Endometrial microvascular endothelial cells (primary cell): ENCODE data around the gene NPTXR. TPM values are rescaled to one million over a fixed set of nuclear protein-coding genes. Genes with fewer than 3 reads are reported as not detected.
"Not testable (repeated sequence)": the region's sequence is repeated elsewhere in the genome, so short reads cannot be mapped to it uniquely, and the experiment has no call there.

ENCODE experiments used
- in situ Hi-C: cut with HindIII; loops from 2 replicates; pipeline ENCODE4 v1.10.0; 2017; ENCODE audit warnings: low sequenced_read_pairs, low pct_unique_long_range_greater_than_20kb; ENCODE audit errors: inconsistent ontology term
- total RNA-seq: library from RNA; depleted of rRNA; stranded (reverse); fragments of >200 nt; gene quantifications from one replicate; pipeline ENCODE4 v1.2.3, GENCODE V29; 2015; ENCODE audit errors: inconsistent ontology term

Gene NPTXR
- total RNA-seq, 1 donor from 2014 or later: under 0.01 TPM

DNA sequence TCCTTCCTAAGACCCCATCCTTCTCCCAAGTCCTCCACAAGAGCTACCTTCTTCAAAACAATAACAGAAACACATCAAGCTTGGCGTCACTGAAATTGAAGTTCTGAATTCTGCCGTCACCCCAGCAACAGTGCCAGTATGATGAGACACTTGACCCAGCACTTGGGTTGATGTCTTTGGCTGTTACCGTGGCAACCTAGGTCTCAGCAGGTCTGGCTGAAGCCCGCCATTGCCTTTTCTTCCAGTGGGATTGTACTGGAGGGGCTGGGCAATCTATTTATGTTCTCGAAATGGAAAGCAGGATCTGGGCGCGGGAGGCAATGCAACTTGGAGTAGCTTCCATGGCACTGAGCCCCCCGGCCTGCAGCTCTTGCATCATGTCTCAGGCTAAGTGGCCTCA lies 23.8 kb downstream of the NPTXR start:
- in situ Hi-C loops: no loop called here

DNA sequence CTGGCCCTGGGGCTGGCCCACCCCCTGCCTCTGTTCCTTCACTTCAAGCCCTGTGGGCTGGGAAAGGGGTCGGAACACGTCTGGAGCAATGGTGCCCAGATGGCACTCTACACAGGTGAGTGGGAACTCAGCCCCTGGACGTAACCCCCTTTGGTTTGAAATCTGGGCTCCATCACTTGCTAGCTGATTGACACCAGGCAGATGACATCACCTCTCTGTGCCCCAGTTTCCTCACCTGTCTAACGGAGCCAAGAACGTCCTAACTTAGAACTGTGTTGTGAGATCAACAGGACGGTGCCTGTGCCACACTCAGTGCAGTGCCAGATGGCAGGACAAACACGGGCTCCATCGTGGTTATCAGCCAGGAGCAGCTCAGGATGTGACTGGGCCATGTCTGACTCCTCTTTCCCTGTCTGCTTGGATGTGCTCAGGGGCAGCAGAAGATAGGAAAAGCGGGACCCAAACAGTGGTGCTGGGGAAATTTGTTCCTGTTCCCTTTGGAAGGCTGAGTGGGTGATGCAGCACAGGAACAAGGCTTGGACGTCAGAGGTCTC lies 24.4 kb downstream of the NPTXR start:
- in situ Hi-C loops: no loop called here

DNA sequence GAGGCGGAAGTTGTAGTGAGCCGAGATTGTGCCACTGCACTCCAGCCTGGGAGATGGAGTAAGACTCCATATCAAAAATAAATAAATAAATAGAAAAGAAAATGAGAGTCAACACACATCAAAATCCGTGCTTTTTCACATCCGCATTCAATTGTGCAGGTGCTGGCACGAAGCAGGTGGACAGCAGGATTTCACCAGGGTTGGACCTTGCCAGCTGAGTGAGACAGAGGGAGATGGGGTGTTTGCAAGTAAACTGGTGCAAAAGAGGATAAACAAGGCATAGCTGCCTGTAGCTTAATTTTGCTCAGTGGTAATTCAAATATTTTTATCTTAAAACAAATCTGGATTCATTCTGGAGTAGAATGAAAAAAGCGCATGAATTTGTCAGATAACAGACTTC lies 26.6 kb downstream of the NPTXR start:
- in situ Hi-C loops: no loop called here

DNA sequence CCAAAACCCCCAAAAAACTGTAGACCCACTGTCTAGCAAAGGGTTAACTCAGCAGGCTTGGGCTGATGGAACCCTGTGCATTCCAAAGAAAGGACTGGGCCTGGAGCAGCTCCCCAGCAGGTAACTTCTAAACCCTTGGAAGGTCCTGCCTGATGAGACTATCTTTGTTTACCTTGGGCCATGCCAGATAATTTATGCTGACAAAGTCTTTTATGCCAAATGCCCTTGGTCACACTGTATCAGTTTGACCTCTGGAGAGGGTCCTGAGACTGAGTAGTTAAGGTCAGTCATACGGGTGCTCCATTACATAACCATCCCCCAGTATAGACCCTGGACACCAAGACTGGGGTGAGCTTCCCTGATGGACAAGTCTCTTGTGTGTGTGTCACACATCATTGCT lies 28.0 kb downstream of the NPTXR start:
- in situ Hi-C loops: no loop called here

DNA sequence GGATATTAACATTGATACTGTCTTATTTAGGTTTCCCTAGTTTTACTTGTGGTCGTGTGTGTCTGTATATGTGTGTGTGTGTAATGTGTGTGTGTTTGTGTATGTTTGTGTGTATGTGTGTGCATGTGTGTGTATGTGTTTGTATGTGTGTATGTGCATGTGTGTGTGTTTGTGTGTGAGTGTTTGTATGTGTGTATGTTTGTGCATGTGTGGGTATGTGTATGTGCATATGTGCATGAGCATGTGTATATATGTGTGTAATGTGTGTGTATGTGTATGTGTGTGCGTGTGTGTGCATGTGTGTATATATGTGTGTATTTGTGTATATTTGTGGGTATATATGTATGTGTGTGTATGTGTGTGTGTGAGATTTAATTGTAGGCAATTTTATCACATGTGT lies 32.6 kb downstream of the NPTXR start:
- in situ Hi-C loops: no loop called here

DNA sequence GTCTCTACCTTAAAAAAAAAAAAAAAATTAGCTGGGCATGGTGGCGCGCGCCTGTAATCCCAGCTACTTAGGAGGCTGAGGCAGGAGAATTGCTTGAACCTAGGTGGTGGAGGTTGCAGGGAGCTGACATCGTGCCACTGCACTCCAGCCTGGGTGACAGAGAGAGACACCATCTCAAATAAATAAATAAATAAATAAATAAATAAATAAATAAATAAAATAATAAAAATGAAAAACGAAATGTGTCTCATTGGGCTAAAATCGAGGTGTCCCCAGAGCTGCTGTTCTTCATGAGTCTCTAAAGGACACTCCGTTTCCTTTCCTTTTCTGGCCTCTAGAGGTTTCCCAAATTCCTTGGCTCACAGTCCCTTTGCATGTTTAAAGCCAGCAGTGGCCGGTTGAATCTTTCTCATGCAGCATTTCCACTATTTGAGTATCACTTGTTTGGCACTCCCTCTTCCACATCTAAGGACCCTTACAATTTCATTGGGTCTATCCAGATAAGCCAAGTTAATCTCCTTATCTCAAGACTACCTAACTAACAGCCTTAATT lies 38.7 kb downstream of the NPTXR start:
- in situ Hi-C loops: not testable (repeated sequence)

DNA sequence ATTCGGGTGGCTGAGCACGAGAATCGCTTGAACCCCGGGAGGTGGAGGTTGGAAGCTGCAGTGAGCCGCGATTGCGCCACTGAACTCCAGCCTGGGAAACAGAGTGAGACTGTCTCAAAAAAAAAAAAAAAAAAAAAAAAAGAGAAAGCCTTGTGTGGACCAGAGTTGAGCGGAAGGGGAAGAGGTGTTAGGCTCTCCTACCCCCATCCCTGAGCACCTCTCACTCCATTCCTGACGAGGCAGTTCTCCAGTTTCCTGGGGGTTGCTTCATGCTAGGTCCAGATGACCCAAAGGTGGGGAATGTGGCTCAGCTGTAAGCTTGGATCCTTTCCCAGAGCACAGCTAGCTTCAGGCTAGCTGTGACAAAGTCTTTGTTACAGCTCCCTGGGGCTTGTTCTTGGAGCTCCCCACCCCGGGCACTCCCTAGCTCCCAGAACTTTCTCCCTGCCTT lies 41.1 kb downstream of the NPTXR start:
- in situ Hi-C loops: no loop called here

DNA sequence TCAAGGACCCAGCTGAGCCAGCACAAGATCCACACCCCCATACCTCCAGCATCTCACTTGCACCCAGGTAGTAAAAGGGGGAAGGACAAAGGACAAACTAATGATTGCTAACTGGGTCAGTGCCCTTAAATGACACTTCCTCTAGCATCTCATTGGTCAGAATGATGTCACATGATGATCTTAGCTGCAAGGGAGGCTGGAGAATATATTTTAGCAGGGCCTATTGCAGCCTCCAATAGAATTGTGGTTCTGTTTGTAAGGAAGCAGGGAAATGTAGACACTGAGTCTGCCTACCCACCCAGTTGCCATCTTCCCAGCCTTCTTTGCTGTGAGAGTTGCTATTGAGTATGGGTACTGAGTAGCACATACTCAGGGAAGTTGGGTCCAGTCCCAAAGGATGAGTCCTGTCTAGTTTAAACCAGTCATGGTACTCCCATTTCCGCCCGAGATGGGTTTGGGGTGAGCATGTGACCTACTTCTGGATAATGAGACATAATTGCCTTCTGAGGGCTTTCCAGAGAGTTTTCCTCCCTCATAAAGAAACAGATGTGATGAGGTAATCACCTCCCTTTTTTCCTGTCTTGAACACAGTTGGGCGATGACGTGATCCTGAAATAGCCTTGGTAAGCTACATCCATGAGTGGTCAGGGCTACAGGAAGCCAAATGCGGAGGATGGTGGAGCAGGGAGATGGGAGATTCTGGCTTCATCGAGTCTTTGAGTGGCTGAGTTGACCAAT lies 44.4 kb downstream of the NPTXR start:
- in situ Hi-C loops: no loop called here

DNA sequence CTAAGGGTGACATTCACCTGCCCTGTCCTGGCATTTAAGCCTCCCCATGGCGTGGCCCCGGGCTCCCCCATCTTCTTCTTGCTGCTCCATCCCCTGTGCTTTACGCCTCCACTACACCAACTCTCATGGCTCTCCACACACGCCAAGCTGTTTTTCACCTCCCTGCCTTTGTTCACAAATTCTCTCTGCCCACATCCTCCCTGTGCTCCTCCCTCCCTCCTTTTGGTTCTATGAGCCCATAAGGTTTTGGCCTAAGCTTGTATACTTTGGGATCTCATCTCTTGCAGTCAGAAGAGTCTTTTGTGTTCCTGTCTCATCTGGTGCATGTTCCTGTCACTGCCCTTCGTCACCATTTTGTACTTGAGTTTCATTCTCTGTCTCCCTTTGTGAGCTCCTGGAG lies 45.3 kb downstream of the NPTXR start:
- in situ Hi-C loops: no loop called here

DNA sequence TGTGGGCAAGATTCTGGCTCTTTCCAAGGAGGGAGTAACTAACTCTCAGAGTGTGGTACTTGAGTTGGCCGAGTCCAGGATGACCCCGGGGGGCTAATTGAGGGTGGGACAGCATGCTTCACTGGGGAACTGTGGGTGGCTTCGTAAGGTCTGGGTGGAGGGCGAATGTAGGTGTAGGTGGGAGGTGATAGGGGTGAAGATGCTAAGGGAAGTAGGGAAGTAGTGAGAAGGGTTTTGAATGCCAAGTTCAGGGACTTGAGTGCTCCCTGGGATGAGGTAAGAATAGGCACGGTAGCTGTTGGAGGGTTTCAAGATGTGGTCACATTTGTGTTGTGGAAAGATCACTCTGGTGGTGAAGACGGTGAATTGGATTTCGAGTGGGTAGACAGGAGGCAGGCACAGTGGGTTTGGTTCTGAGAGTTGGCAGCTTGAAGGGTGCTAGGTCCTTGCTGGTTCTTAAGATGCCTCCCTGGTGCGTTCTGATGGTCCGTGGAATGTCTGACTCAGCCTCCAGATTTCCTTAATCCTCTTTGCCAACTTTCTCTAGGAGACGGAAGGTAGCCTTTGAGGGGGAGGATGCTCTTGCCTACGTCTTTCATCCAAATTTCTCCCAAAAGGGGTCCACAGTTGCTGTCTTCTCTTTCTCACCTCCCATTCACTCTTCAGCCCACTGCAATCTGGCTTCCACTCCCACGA lies 47.4 kb downstream of the NPTXR start:
- in situ Hi-C loops: no loop called here

DNA sequence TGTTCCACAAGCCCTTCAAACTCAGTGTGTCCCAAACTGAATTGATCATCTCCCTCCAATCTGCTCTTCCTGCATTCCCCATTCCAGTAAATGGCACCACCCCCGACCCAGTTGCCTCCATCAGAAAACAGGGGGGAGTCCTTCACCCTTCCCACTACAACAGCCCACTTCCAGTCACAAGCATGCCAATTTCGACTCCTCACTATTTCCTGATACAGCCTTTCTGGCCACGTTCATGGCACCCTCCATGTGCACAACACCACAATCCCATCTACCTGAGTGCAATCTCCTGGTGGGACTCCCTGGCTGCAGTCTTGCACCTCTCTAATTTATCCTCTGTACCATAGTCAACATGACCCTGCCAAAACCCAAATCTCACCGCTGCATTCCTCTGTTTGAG lies 48.3 kb downstream of the NPTXR start:
- in situ Hi-C loops: no loop called here

DNA sequence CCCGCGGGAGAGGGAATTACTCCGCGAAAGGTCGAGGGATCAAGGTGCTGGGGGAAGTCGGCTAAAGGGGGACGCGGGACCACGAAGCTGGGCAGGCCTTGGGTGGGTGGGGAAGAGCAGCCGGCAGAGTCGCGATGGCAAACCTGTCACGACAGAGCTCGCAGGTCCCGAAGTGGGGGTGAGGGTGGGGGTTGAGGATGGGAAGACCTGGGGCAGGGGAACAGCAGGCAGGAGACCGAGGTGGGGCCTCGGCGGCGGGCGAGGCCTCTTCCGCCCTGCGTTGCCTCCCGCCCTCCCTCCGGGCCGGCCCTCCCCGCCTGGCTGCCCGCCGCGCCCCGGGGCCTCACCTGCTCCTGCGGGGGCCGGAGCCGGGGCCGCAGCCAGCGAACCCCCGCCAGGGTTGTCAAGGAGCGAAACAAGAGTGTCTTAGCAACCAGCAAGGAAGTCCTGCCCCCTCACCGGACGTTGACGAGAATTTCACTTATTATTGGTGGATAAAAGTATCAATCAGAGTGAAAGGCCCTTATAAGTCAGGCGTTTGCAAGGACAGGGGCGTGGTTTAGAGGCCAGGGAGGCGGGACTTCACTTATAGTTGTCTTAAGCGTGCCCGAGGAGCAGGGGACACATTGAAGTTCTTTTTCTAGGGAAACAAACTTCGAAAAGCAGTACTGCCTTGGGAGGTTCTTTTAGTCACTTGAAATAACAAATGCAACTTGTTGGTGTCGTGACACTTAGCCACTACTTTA lies 49.9 kb downstream of the NPTXR start, which contains the start of gene DNAL4:
TSS of gene DNAL4 (minus strand) at position 423 of the 746 bp plus-strand sequence. CDS start 11,412 bp downstream, outside the sequence.
- in situ Hi-C loops: no loop called here

DNA sequence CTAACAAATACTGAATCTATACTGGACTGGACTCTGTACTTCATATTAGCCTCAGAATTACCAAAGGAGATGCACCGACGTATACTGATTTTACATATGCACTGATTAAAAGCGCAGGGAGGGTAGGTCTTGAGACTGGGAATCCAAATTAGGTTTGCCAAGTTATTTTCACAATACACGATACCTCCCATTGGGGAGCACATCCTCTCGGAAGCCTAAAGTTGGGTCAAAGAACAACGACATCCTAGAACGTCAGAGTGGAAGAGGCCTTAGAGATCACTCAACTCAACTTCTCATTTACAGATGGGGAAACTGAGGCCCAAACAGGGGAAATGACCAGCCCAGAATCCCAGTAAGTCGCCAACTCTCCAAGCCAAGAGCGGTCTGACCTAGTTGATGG lies 50.5 kb downstream of the NPTXR start:
- in situ Hi-C loops: no loop called here

DNA sequence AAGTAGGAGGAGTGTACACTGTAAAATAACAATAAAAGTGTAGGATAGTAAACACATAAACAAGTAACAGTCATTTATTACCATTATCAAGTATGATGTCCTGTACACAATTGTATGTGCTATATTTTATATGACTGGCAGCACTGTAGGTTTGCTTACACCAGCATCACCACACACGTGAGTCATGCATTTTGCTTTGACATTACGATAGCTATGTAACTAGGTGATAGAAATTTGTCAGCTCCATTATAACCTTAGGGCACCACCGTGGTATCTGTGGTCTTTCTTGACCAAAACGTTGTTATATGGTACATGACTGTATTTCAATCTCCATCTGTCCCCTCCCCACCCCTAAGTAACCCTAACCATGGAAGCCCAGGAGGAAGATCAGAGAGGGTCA lies 51.0 kb downstream of the NPTXR start:
- in situ Hi-C loops: no loop called here

DNA sequence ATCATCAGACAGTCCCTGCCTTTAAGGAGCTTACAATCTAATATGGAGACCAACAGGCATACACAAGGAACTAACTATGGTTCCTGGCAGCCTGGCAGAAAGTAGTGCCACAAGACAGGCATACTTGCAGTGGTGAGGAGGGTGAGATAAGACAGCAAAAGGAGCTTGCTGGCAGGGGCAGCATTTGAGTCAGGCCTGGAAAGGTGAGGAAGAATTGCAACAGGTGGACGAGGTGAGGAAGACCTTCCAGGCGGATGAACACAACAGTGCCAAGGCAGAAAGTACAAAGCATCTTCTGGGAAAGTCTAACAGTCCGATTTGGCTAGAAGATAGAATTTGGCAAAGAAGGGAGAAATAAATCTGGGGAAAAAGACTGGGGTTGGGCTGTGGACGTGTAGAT lies 54.2 kb downstream of the NPTXR start:
- in situ Hi-C loops: no loop called here

DNA sequence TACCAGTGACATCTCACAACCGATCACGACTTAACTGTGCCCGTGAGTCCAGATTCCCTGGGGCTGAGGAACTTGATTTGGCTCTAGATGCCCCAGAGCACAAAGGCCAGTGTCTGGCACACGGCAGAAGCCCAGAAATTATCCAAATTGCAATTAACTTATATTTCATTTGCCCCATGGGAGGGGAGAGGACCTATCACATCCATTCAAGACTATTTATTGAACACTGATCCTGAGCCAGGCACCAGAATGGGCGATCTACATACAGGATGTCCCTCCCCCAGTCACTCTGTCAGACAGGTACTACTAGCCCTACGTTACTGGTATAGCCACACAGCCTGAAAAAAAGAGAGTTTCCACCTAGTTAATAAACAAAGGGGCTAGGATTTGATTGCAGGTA lies 55.0 kb downstream of the NPTXR start:
- in situ Hi-C loops: no loop called here

DNA sequence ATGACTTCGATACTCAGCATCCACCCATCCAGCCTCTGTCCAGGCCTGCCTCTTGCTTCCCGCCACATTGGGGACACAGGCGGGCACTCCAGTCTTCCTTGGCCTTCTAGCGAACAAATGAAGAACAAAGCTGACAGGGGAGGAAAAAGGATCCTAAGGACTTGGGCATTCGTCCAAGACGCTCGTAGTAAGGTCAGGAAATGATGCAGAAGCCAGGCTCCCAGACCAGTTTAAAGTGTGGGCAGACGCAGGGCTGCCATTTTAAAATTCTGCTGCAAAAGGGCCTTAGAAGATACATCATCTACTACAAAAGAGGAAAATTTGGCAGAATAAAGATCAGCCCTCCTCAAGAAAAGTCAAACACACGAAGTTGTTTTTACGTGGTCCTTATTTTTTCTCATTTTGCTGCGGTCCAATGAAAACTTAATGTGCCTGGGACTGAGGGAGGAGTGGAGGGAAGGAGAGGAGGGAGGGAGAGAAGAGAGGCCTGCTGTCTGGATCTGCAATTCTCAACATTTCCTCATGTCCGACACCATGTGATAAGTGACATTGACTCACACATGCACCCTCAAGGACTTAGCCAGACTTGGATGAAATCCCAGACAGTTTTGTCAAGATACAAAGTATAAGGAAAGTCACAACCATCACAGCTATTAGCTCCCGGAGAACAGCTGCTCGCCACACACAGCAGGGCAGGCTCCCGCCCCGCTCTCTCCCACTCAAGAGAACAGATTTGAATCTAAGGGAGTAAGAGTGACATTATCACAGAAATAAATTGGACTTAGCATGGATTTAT lies 55.6 kb downstream of the NPTXR start:
- in situ Hi-C loops: no loop called here

DNA sequence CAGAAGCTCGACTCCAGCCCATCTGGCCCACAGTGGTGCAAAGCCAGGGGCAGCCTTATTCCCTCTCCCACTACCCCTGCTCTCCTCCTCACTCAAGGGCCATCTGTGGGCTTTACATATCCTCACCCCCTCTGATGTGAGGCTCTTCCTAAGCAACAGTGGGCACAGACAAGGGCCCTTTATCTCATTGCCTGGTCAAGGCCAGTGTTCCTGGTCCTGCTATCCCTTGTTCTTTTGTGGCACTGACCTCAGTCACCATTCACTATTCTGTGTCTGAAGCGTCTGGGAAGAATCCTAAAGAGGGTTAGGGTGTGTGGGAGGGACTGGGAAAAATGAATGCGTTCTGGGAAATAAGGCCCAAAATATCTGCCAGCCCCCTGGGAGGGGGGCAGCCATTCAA lies 57.2 kb downstream of the NPTXR start:
- in situ Hi-C loops: no loop called here
